Tongue (tissue), 2 donors: ENCODE data around the gene OTX2. TPM values are rescaled to one million over a fixed set of nuclear protein-coding genes. Genes with fewer than 3 reads are reported as not detected.

Source experiments
- DNase-seq: peaks from one replicate; pipeline ENCODE4 v3.0.0-alpha.2; 2015
- total RNA-seq: library from RNA; depleted of rRNA; stranded (reverse); fragments of >200 nt; gene quantifications from one replicate; pipeline ENCODE4 v1.2.3, GENCODE V29; 2014

Gene OTX2
- total RNA-seq, 1 donor from 2014 or later, result 0.10 TPM

GRCh38 chr14:56812364-56813141 lies 2.3 kb upstream of the OTX2 start:
- peak; percentile 11 for DNase-seq

DNA sequence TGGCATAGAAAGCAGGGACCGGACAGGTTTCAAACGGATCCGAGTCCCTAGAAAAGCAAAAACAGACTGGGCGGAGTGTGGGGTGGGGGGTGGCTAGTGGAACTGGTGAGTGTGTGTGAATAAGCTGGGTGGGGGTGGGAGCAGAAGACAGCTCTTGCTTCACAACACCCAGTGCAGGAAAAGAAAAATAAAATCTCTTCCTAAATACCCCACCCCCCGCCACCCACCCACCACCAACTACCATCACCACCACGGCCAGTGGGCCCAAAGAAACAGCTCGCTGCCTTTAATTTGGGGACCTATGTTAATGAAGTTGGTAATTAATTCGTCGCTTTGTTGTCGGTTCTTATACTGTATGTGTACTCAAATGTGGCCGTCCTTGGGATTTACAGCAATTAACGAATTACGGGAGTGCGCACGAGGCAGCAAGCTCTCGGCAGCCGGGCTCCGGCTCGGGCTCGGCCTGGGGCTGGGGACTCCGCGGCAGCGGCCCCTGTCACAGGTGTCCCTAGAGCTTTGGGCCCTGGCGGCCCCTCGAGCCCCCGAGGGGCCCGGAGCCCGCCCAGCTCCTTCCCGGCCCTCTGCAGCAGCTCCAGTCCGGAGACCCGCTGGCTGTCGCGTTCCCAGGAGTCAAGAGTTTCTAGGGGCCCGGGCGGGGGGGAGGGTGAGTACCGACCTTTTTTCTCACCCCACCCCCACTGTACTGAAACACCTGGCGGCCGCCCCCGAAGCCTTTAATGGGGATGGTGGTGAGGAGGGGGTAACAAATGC lies 1.5 kb upstream of the OTX2 start:
- peak; percentile 5 for DNase-seq

- DNase-seq, result peak; percentile 24
These were observed 735 bp upstream of the OTX2 start for GRCh38 chr14:56810836-56811592.

- DNase-seq, result peak; percentile 12
These were observed 771 bp downstream of the OTX2 start for GRCh38 chr14:56809270-56810146.

DNA sequence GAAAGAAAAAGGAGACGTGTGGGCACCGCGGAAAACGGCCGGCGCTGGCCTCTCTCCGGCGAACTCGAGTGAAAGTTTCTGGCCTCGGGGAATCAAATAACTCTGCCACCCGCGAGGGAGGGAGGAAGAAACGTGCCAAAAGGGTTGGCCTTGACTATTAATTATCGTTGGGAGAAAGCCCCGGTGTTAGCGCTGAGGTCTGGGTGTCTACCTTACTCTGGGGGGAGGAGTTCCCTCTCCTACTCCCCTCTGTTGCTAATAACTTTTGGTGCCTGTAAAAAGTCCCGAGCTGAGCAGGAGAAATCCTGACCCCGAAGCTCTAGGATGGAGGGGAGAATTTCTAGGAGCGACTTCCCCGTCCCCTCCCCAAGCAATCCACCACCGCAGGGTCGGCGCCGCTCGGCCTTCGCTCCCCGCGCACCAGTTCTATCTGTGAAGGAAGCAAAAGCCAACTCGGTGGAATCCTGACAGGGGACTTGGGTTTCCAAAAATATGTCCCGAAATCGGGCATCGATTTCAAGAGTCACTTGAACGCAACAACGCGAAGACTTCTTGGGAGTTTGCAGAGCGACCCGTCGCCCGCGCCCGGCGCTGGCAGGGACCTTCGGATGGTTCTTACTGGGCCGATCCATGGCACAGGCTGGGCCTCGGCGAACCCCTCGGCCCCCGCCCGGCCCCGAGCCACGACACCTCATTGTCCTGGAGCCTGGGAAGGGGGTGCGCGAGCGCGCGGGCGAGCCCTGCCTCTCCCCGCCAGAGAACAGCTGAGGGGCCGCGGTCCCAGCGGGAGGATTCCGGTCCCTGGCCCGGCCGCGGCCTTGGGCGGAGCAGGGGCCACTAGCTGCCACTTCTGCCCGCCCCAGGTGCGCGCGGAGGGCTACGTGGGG lies 1.7 kb downstream of the OTX2 start:
- DNase-seq, result peak; percentile 29

- DNase-seq, result peak; percentile 28
These were observed 2.2 kb downstream of the OTX2 start for GRCh38 chr14:56808110-56808382.

DNA sequence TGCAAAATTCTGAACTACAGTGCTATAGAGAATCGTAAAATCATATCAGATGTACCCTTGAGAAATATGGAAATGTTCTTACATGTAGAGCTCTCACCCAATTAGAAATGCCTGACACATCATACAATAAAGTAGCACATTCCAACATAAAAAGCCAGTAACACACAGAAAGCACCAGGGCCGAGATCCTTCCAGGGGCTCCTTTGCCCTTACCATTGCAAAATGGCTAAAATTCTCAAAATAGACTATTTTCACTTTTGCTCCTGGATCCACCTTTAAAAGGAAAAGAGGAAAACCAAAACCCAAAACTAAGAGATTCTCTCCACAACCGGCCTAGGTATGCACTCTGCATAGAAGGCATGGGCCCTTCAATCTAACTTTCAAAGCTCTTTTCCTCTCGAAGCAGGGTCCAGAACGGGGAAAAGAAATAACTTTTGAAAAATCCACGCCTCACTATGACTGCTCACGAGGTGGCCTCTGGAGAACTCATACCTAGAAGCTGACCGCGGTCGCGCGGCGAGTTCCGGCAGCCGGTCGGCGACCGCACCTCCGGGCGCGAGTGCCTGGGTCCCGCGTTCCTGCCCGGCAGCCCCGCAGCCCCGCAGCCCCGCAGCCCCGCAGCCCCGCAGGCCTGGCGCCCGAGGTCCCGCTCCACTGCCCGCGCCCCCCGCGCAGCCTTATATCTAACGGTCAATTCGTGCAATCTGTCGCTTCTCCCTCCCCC lies 2.7 kb downstream of the OTX2 start:
- DNase-seq, result no peak

DNA sequence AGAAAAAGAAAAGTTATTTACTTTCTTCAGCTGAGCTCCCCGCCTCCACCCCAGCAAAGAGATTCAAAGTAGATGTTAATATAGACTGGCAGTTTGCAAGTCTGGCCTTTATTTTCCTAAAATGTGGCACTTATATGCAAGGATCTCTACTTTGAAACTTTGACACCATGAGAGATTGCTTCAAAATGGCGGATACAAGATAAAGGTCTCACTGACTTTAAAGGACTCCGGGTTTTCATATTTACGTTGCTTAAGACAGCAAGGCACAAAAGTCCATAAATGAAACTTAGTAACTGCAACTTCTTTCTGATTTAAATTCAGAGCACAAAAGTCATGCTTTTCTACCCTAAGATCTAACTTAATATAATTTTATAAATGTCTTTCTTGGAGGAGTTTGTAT lies 3.5 kb downstream of the OTX2 start:
- DNase-seq, result no peak

- DNase-seq, result peak; percentile 12
These were observed 4.1 kb downstream of the OTX2 start for GRCh38 chr14:56805992-56806727.

GRCh38 chr14:56805201-56805991 lies 4.9 kb downstream of the OTX2 start:
- no peak for DNase-seq

- DNase-seq, result no peak
These were observed 6.3 kb downstream of the OTX2 start for GRCh38 chr14:56803816-56804535.

- DNase-seq, result no peak
These were observed 8.4 kb downstream of the OTX2 start for GRCh38 chr14:56801920-56802319.

DNA sequence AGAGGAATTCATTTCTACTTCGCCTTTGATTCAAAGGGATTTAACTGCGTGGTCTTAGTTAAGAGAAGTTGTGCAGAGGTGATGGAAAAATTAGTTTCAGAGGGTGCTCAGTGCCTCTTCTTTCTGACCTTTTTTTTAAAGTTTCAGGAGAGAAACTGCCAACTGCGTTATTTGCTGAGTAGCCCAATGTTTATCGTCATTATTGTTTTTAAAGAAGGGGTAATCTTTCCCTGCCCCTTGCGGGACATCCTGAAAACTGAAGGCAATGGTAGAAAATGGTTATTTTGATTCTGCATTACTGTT lies 11.0 kb downstream of the OTX2 start:
- DNase-seq, result no peak

DNA sequence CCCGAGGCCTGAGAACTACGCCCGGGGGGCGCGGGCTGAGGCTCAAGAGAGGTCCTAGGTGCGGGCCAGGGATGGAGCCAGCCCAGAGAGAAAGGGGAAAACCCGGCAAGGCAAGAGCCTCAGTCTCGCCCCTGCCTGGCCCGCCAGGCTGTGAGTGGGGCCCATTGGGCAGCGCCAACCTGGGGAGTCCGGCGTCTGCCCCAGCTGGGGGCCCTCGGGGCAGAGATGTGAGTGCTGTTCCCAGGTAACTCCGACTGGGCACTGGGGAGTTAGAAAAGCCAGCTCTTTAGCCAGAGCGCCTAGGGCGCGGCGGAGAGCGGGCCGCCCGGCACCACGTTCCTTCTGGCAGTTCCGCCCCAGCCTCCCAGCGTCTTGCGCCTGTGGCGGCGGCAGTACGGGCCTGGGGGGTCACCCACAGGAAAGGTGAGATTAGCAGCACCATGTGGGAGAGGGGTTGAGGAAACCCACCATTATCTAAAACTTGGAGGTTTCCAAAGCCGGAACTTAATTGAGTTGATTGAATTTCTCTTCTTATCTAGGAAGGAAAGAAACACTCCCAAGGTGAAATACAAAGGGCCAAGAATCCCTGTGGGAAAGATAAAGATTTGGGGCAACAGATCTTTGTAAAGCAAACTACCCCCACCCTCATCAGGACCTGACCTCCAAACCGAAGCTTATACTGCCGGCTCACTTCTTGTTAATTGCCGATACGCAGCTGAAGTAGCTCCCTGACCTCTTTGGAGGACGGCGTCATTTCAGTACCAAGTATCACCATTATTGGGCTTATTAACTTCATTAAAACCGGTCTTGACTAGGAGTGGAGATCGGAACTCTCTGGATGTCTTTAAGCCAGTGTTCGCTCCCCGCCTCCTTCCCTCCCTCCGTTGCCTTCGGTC lies 11.6 kb downstream of the OTX2 start:
- DNase-seq, result peak; percentile 5

DNA sequence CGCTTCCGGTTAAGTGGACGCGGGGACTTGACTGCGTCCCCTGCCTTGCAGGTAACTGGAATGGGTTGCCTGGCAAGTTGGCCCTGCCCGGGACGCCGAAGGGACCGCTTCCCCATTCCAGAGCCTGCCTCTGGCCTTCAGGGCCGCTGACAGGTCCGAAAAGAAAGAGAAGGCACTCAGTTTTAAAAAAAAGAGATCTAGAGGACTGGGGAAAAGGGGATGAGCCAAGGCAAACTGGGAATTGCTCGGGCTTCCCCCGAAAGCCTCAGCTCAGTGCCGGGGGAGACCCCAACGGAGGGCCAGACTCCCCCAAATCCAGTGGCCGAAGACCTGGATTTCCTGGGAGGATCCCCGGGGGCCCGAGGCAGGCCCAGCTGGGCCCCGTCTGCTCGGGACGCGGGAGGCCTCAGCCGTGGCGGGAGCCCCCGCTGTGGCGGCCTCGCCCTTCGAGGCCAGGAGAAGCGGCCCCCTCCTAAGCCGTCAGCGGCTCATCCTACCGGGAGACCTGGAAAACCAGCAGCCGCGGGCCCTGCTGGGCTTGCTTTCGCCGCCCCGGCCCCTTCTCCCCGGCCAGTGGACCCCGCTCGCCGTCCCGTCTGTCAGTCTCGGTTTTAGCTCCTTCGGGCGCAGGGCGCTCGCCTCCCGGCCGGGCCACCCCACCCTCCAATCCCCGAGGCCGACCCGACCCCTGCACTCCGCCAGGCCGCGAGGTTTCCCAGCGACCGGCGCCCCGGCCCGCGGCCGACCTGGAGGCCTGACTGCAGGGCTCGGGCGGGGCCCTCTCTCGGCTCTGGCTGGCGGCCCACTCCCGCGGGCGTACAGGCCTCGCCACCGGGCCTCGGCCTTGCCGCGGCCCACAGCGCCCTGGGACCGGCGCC lies 12.5 kb downstream of the OTX2 start:
- no peak for DNase-seq

DNA sequence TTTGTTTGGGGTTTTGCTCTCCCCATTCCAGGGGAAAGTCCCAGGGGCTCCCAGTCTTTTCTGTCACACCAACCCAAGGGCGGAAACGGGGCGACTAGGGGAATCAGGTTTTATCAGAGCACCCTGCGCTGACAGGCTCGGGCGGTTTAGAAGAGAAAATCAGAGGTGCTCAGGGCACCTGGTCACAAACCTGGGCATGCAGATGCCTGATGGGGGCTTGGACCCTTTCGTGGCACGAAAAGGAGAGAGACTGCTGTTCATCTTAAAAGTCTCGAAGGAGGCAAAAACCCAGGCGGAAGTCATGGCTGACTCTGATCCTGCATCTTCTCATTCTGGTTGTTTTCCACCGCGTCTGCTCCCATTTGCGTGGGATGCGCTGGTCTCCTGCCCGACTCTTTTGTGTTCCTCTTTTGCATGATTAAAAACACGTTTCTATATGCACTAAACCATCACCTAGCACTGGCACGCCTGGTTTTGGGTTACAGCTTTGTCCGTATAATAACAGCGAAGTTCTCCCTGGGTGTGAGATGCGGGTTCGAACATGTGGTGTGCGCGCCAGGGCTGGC lies 13.2 kb downstream of the OTX2 start:
- peak; percentile 3 for DNase-seq
